Uterus (tissue), 2 donors: ENCODE results near the gene RNU2-1.
"Not testable (repeated sequence)": the region's sequence is repeated elsewhere in the genome, so short reads cannot be mapped to it uniquely, and the experiment has no call there.

Source experiments
- POLR2A ChIP-seq, 2 donors: fragments of 450-650 bp; IDR thresholded peaks; one replicate each; pipeline ENCODE4 v1.6.1; 2016; ENCODE audit warnings: antibody characterized with exemption in 2 of 2, mild to moderate bottlenecking in 1 of 2, moderate library complexity in 1 of 2
- TF ChIP-seq, protein P1 (sequence below), 4 experiments: fragments of 200-600 bp in 2 of 4; fragments of 450-650 bp in 2 of 4; sonication (generic) in 2 of 4; IDR thresholded peaks; one replicate each; pipeline ENCODE4 v1.5.1; 2016 to 2019; ENCODE audit warnings: antibody characterized with exemption in 4 of 4, mild to moderate bottlenecking in 2 of 4, moderate library complexity in 1 of 4

DNA sequence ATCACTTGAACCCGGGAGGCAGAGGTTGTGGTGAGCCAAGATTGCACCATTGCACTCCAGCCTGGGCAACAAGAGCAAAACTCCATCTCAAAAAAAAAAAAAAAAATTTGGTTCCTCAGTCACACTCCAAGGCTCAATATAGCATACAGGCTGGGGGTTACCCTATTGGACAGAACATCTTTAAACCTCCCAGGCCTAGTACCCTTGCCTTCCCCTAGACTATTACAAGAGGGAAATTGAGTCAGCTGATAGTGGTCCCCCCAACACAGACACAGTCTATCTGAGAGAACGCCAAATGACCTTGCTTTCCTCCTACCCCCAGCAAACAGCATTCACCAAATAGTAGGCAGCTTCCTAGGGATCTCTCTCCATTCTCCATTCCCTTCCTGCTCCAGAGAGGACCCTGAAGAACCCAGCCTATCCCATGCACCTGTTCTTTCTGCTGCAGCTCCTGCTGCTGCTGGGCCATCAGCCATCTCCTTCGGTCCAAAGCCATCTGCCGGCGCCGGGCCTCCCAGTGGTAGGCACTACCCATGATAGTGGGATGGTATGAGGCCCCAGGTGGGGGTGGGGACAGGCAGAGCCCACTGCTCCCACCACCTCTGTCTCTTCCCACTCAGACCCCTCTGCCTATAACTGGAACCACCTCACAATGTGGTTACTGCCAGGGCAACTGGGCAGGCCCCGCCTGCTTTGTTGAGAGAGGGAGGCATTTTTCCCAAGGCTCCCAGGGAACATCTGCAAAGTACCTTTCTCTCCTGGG lies 5.6 kb downstream of the RNU2-1 start, which contains the start of gene CCDC200:
- TF ChIP-seq, protein P1, sequence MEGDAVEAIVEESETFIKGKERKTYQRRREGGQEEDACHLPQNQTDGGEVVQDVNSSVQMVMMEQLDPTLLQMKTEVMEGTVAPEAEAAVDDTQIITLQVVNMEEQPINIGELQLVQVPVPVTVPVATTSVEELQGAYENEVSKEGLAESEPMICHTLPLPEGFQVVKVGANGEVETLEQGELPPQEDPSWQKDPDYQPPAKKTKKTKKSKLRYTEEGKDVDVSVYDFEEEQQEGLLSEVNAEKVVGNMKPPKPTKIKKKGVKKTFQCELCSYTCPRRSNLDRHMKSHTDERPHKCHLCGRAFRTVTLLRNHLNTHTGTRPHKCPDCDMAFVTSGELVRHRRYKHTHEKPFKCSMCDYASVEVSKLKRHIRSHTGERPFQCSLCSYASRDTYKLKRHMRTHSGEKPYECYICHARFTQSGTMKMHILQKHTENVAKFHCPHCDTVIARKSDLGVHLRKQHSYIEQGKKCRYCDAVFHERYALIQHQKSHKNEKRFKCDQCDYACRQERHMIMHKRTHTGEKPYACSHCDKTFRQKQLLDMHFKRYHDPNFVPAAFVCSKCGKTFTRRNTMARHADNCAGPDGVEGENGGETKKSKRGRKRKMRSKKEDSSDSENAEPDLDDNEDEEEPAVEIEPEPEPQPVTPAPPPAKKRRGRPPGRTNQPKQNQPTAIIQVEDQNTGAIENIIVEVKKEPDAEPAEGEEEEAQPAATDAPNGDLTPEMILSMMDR (IDR thresholded peaks at IDR 0.05): not testable (repeated sequence)
- TF ChIP-seq POLR2A (IDR thresholded peaks at IDR 0.05): not testable (repeated sequence)
